ENCODE results near the gene CFAP100. TPM values are rescaled to one million over a fixed set of nuclear protein-coding genes. Genes with fewer than 3 reads are reported as not detected.

The CFAP100 gene
- total and polyA plus RNA-seq, 9 of the 15 experiments (the other 6 are each of a cell fraction or from before 2014, with no cell fraction given): not detected

DNA sequence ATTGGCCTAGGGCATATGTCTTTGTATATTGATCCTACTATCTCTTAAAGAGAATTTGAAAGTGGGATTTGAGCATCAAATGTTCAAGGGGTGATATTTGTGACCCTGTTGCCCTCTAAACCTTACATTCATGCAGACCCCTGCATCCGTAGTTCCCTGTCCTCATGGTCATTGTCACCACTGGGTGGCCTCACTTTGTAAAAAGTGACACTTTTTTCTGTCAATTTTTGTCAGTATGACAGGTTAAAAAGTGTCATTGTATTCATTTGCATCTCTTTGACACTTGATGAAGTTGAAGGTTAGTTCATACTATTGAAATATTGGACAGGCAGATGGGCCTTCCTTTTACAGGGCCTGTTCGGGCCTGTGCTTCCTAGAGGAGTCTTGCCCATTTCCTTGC, 25.2 kb upstream of the CFAP100 start (continued):
- TF ChIP-seq, protein P1, sequence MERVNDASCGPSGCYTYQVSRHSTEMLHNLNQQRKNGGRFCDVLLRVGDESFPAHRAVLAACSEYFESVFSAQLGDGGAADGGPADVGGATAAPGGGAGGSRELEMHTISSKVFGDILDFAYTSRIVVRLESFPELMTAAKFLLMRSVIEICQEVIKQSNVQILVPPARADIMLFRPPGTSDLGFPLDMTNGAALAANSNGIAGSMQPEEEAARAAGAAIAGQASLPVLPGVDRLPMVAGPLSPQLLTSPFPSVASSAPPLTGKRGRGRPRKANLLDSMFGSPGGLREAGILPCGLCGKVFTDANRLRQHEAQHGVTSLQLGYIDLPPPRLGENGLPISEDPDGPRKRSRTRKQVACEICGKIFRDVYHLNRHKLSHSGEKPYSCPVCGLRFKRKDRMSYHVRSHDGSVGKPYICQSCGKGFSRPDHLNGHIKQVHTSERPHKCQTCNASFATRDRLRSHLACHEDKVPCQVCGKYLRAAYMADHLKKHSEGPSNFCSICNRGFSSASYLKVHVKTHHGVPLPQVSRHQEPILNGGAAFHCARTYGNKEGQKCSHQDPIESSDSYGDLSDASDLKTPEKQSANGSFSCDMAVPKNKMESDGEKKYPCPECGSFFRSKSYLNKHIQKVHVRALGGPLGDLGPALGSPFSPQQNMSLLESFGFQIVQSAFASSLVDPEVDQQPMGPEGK (CRISPR knock-in tag; IDR thresholded peaks at IDR 0.05; ENCODE audit: borderline replicate concordance): no peak
- no peak for TF ChIP-seq E2F3 (CRISPR knock-in tag; IDR thresholded peaks at IDR 0.05)
- no peak for TF ChIP-seq NFIX (CRISPR knock-in tag; IDR thresholded peaks at IDR 0.05; ENCODE audit: low read depth)
- no peak for TF ChIP-seq ZNF695 (CRISPR knock-in tag; IDR thresholded peaks at IDR 0.05)
- no peak for TF ChIP-seq BRF1 (IDR thresholded peaks at IDR 0.05; ENCODE audit: borderline replicate concordance, extremely low read depth, insufficient read length)

DNA sequence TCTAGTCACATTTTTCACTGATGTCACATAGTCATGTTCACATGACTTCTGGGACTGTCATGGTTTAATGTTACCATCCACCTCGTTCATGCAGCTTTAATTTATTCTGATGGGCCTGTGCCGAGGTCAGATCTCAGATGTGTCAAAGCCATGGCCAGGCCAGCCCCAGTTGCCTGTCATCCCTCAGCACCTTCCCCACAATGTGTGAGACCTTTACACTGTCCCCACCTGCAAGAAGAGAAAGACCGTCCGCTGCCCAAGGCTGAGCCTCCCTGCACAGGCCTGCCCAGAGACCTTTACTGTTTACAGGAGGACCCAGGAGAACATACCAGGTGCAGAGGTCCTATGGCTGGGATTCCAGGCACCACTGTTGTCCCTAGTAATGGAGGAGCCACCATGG, 24.7 kb upstream of the CFAP100 start:
- H2AFZ ChIP-seq (ENCODE audit: low read depth, low read length): no peak overlapping the region
- ChIA-PET CTCF (ENCODE audit: low intra/inter-chr PET ratio) (no interaction called here), POLR2A (no interaction called here)
- no peak overlapping the region for H3K4me2 ChIP-seq (ENCODE audit: insufficient read depth, low read length)
- in situ Hi-C loops (cut with MboI): no loop called here
- BruUV-seq (replicated peaks): no TSS peak
- peaks cover 10 to 68% of the 10 kb centered on the region in 2 experiments; a peak in 4 of 5 replicates for H3K27me3 ChIP-seq (ENCODE audit: control insufficient read depth in 2 of 2, insufficient read depth in 2 of 2, low read length in 2 of 2)
- H3K4me1 ChIP-seq (replicated peaks in 1 of 2; ENCODE audit: control insufficient read depth in 2 of 2, insufficient read depth in 2 of 2, low read length in 2 of 2): no peaks in the 10 kb centered on the region
- ATAC-seq (no peak), DNase-seq (ENCODE audit: extremely low read depth in 1 of 4, low spot score in 3 of 4) (no peak), FAIRE-seq (no peak)
- H3K9me3 ChIP-seq (replicated peaks; ENCODE audit: control insufficient read depth, insufficient read depth, low read depth, low read length): no peaks in the 10 kb centered on the region
- H3K9me1 ChIP-seq (ENCODE audit: control insufficient read depth, insufficient read depth, low read length): no peaks in the 10 kb centered on the region
- no peak overlapping the region for H3K4me3 ChIP-seq
- H3K79me2 ChIP-seq (ENCODE audit: control insufficient read depth, insufficient read depth, low read length): no peaks in the 10 kb centered on the region
- no peak overlapping the region for H3K27ac ChIP-seq (ENCODE audit: extremely low read depth, low read depth, low read length)
- H3K36me3 ChIP-seq (ENCODE audit: control insufficient read depth, insufficient read depth, low read length): no peaks in the 10 kb centered on the region
- TF ChIP-seq ATF7 (IDR thresholded peaks at IDR 0.05) (no peak), ZKSCAN1 (IDR thresholded peaks at IDR 0.05; ENCODE audit: low read depth, low read length) (no peak), CHD4 (IDR thresholded peaks at IDR 0.05; ENCODE audit: insufficient read depth, insufficient replicate concordance, low read depth, low read length, poor library complexity, severe bottlenecking) (no peak), ZNF584 (CRISPR knock-in tag; IDR thresholded peaks at IDR 0.05; ENCODE audit: low read depth) (no peak), CEBPB (tag; IDR thresholded peaks at IDR 0.05) (no peak), ZKSCAN8 (CRISPR knock-in tag; IDR thresholded peaks at IDR 0.05) (no peak), GTF2A2 (tag; IDR thresholded peaks at IDR 0.05) (no peak), KDM5B (IDR thresholded peaks at IDR 0.05; ENCODE audit: insufficient replicate concordance, low read depth, low read length) (no peak), FOXM1 (IDR thresholded peaks at IDR 0.05; ENCODE audit: low read depth) (no peak), FOXM1 (CRISPR knock-in tag; IDR thresholded peaks at IDR 0.05; ENCODE audit: low read depth) (no peak), FOXJ2 (tag; IDR thresholded peaks at IDR 0.05) (no peak)
- TF ChIP-seq, protein P2, sequence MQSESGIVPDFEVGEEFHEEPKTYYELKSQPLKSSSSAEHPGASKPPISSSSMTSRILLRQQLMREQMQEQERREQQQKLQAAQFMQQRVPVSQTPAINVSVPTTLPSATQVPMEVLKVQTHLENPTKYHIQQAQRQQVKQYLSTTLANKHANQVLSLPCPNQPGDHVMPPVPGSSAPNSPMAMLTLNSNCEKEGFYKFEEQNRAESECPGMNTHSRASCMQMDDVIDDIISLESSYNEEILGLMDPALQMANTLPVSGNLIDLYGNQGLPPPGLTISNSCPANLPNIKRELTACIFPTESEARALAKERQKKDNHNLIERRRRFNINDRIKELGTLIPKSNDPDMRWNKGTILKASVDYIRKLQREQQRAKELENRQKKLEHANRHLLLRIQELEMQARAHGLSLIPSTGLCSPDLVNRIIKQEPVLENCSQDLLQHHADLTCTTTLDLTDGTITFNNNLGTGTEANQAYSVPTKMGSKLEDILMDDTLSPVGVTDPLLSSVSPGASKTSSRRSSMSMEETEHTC (IDR thresholded peaks at IDR 0.05): no peak
- H3K9ac ChIP-seq (ENCODE audit: insufficient read depth in 1 of 2, low read depth in 2 of 2, low read length in 2 of 2): no peak overlapping the region
- WGBS (ENCODE audit: insufficient coverage, low coverage, missing lambda C conversion rate): 5% methylated on average over 3 of the region's 4 CpGs
- intact Hi-C loops (cut with micrococcal nuclease): no loop called here
- H4K20me1 ChIP-seq (replicated peaks; ENCODE audit: control insufficient read depth, insufficient read depth, low read length): no peaks in the 10 kb centered on the region

Measured in K562 (cell line).